GM18520 (cell line): ENCODE measurements around the gene TTC21A.

ENCODE experiments used
- ATAC-seq: cut with Tn5 transposase; IDR thresholded peaks from one replicate; pipeline ENCODE4 v1.9.1; 2021; ENCODE audit not compliant: unreplicated experiment

Gene TTC21A

GRCh38 chr3:39135170-39135805 lies 27.8 kb downstream of the TTC21A start:
- no peak for ATAC-seq

GRCh38 chr3:39136533-39137434 lies 29.3 kb downstream of the TTC21A start:
- ATAC-seq, result no peak

- ATAC-seq, result no peak
Measured at GRCh38 chr3:39137435-39137936, 30.0 kb downstream of the TTC21A start.

- ATAC-seq, result no peak
Measured at GRCh38 chr3:39137991-39138803, 30.7 kb downstream of the TTC21A start.

GRCh38 chr3:39138804-39139415 lies 31.4 kb downstream of the TTC21A start:
- no peak for ATAC-seq

GRCh38 chr3:39139442-39139841 lies 32.0 kb downstream of the TTC21A start:
- no peak for ATAC-seq

GRCh38 chr3:39140341-39140971 lies 33.0 kb downstream of the TTC21A start:
- no peak for ATAC-seq

GRCh38 chr3:39141171-39141995 lies 33.9 kb downstream of the TTC21A start:
- no peak for ATAC-seq

GRCh38 chr3:39142067-39142466 lies 34.6 kb downstream of the TTC21A start:
- ATAC-seq, result no peak

GRCh38 chr3:39143051-39143885 lies 35.8 kb downstream of the TTC21A start:
- no peak for ATAC-seq

- ATAC-seq, result no peak
Measured at GRCh38 chr3:39144095-39144747, 36.7 kb downstream of the TTC21A start.

GRCh38 chr3:39144748-39145380 lies 37.4 kb downstream of the TTC21A start:
- no peak for ATAC-seq

GRCh38 chr3:39146083-39146501 lies 38.6 kb downstream of the TTC21A start:
- ATAC-seq, result no peak

GRCh38 chr3:39146611-39147591 lies 39.4 kb downstream of the TTC21A start:
- ATAC-seq, result no peak

GRCh38 chr3:39147711-39148434 lies 40.4 kb downstream of the TTC21A start:
- ATAC-seq, result no peak
